GM23338 (cell line): Measurements from ENCODE around the gene PRDM2. TPM values are rescaled to one million over a fixed set of nuclear protein-coding genes. Genes with fewer than 3 reads are reported as not detected.
"Not testable (repeated sequence)": the region's sequence is repeated elsewhere in the genome, so short reads cannot be mapped to it uniquely, and the experiment has no call there.

Experiments used
- ATAC-seq: fragments of 200-7000 bp; cut with Tn5 transposase; 3 replicates; pipeline ENCODE4 v1.9.1; 2020
- DNase-seq: peaks from one replicate; pipeline ENCODE4 v3.0.0-alpha.2; 2015; ENCODE audit warnings: low spot score
- H2AFZ ChIP-seq: fragments of 200-600 bp; sonication (generic); 2 replicates; pipeline ENCODE4 v1.8.0; 2016; ENCODE audit warnings: antibody characterized with exemption, mild to moderate bottlenecking, moderate library complexity
- H3F3A ChIP-seq: fragments of 200-600 bp; sonication (generic); replicated peaks from 2 replicates; pipeline ENCODE4 v1.8.0; 2017; ENCODE audit warnings: antibody characterized with exemption, mixed run types, low read depth
- H3K27ac ChIP-seq: fragments of 200-600 bp; sonication (generic); 2 replicates; pipeline ENCODE4 v1.6.1; 2016; ENCODE audit warnings: low read depth
- H3K27me3 ChIP-seq: fragments of 200-600 bp; sonication (generic); 2 replicates; pipeline ENCODE4 v1.8.0; 2016; ENCODE audit warnings: mild to moderate bottlenecking, mixed run types, moderate library complexity; ENCODE audit not compliant: insufficient read depth
- H3K36me3 ChIP-seq: fragments of 200-600 bp; sonication (generic); 2 replicates; pipeline ENCODE4 v1.8.0; 2016; ENCODE audit warnings: mild to moderate bottlenecking; ENCODE audit not compliant: insufficient read depth
- H3K4me1 ChIP-seq: fragments of 200-600 bp; sonication (generic); 2 replicates; pipeline ENCODE4 v1.8.0; 2016; ENCODE audit warnings: mild to moderate bottlenecking, moderate library complexity; ENCODE audit not compliant: insufficient read depth
- H3K4me2 ChIP-seq: fragments of 200-600 bp; sonication (generic); 2 replicates; pipeline ENCODE4 v1.7.1; 2017; ENCODE audit warnings: mixed run types
- H3K4me3 ChIP-seq: fragments of 200-600 bp; sonication (generic); 2 replicates; pipeline ENCODE4 v1.6.1; 2016; ENCODE audit warnings: mixed run types
- H3K79me2 ChIP-seq: fragments of 200-600 bp; sonication (generic); replicated peaks from 2 replicates; pipeline ENCODE4 v1.8.0; 2017; ENCODE audit warnings: mild to moderate bottlenecking; ENCODE audit not compliant: insufficient read depth
- H3K9me2 ChIP-seq: fragments of 200-600 bp; sonication (generic); 2 replicates; pipeline ENCODE4 v1.8.0; 2017; ENCODE audit not compliant: insufficient read depth
- H4K20me1 ChIP-seq: fragments of 200-600 bp; sonication (generic); replicated peaks from 2 replicates; pipeline ENCODE4 v1.8.0; 2017; ENCODE audit warnings: mild to moderate bottlenecking; ENCODE audit not compliant: insufficient read depth
- H3K27ac Mint-ChIP-seq: 2 replicates; pipeline ENCODE4 v1.8.0; 2020; ENCODE audit warnings: inconsistent platforms, mild to moderate bottlenecking, moderate library complexity, mixed read lengths
- H3K27me3 Mint-ChIP-seq: 3 replicates; pipeline ENCODE4 v1.8.0; 2022; ENCODE audit warnings: low read depth, mild to moderate bottlenecking, moderate library complexity, mixed read lengths, inconsistent platforms; ENCODE audit not compliant: insufficient read depth, poor library complexity
- H3K36me3 Mint-ChIP-seq: 3 replicates; pipeline ENCODE4 v1.8.0; 2021; ENCODE audit warnings: low read depth, mild to moderate bottlenecking, inconsistent platforms, moderate library complexity, mixed read lengths
- H3K4me1 Mint-ChIP-seq: 3 replicates; pipeline ENCODE4 v1.8.0; 2020; ENCODE audit warnings: mild to moderate bottlenecking, inconsistent platforms, mixed read lengths
- H3K4me3 Mint-ChIP-seq: 3 replicates; pipeline ENCODE4 v1.8.0; 2021; ENCODE audit warnings: moderate library complexity, mild to moderate bottlenecking, inconsistent platforms, mixed read lengths
- H3K9me3 Mint-ChIP-seq: 3 replicates; pipeline ENCODE4 v1.8.0; 2020; ENCODE audit warnings: moderate library complexity, mild to moderate bottlenecking, inconsistent platforms, mixed read lengths
- CREB1 ChIP-seq: fragments of 250-450 bp; sonication (Bioruptor Pico); IDR thresholded peaks from 2 replicates; pipeline ENCODE4 v1.5.0; 2020; ENCODE audit warnings: low read depth, mild to moderate bottlenecking, moderate library complexity
- CTCF ChIP-seq, 2 experiments: fragments of 200-600 bp in 1 of 2; sonication (generic) in 1 of 2; conservative IDR thresholded peaks; 2 replicates each; pipeline versions ENCODE4 v1.5.1 to v1.6.1; 2016 to 2017; ENCODE audit warnings: antibody characterized with exemption in 2 of 2, low read depth in 2 of 2, mild to moderate bottlenecking in 2 of 2, moderate library complexity in 1 of 2
- ETS1 ChIP-seq: IDR thresholded peaks from 2 replicates; pipeline ENCODE4 v1.6.1; 2016; ENCODE audit warnings: antibody characterized with exemption
- EZH2 ChIP-seq: fragments of 200-600 bp; sonication (generic); IDR thresholded peaks from one replicate; pipeline ENCODE4 v1.8.0; 2017; ENCODE audit warnings: antibody characterized with exemption, mild to moderate bottlenecking, low read depth; ENCODE audit not compliant: unreplicated experiment
- EZH2phosphoT487 ChIP-seq: fragments of 200-600 bp; sonication (generic); IDR thresholded peaks from one replicate; pipeline ENCODE4 v1.8.1; 2018; ENCODE audit warnings: antibody characterized with exemption; ENCODE audit not compliant: unreplicated experiment
- REST ChIP-seq: IDR thresholded peaks from one replicate; pipeline ENCODE4 v1.6.1; 2018; ENCODE audit warnings: antibody characterized with exemption; ENCODE audit not compliant: unreplicated experiment
- ZNF331 ChIP-seq: fragments of 250-450 bp; sonication (Bioruptor Pico); IDR thresholded peaks from 2 replicates; pipeline ENCODE4 v1.5.0; 2020; ENCODE audit warnings: low read depth, mild to moderate bottlenecking, moderate library complexity
- ZNF462 ChIP-seq: fragments of 250-450 bp; sonication (Bioruptor Pico); IDR thresholded peaks from 2 replicates; pipeline ENCODE4 v1.5.0; 2020; ENCODE audit warnings: mild to moderate bottlenecking, moderate library complexity
- polyA plus RNA-seq: library from polyadenylated mRNA; unstranded; fragments of >200 nt; fragmentation: Nextera tagmentation; extraction: Ambion mirVana; gene quantifications from 2 replicates; pipeline ENCODE4 v1.2.1, GENCODE V29; 2016
- total RNA-seq: library from RNA; depleted of rRNA; stranded (reverse); fragments of >200 nt; shearing (Covaris generic); gene quantifications from 2 replicates; pipeline ENCODE4 v1.2.3, GENCODE V29; 2014

PRDM2 gene
- total and polyA plus RNA-seq, 2 experiments from 2014 or later, result 11.6 to 28.3 TPM

GRCh38 chr1:13714851-13715250 is 14.9 kb downstream of the PRDM2 start:
- H3K27ac Mint-ChIP-seq, result no peak overlapping the region
- Histone ChIP-seq H2AFZ (no peak overlapping the region), H3K27ac (no peak overlapping the region), H3F3A (no peaks in the 10 kb centered on the region), H3K4me3 (no peak overlapping the region), H3K4me1 (no peaks in the 10 kb centered on the region), H3K4me2 (no peak overlapping the region), H3K27me3 (peaks cover 19% of the 10 kb centered on the region), H3K9me2 (no peaks in the 10 kb centered on the region), H3K79me2 (peaks cover 34% of the 10 kb centered on the region), H3K36me3 (no peaks in the 10 kb centered on the region), H4K20me1 (peaks cover 29% of the 10 kb centered on the region; the same call in 1 of the 2 replicates)
- ATAC-seq, result no peak
- no peaks in the 10 kb centered on the region for H3K9me3 Mint-ChIP-seq
- no peak overlapping the region for H3K4me3 Mint-ChIP-seq
- DNase-seq, result peak; percentile 18
- H3K27me3 Mint-ChIP-seq, result peaks cover 8% of the 10 kb centered on the region
- no peak for TF ChIP-seq ETS1
- no peak for TF ChIP-seq EZH2phosphoT487
- peak in 1 of 2 experiments; percentile 57; a peak in 2 of 4 replicates for TF ChIP-seq CTCF (conservative IDR thresholded peaks at IDR 0.05; ENCODE audit: low read depth in 2 of 2)
- no peak for TF ChIP-seq CREB1
- TF ChIP-seq ZNF331, result no peak
- TF ChIP-seq EZH2, result no peak
- no peak for TF ChIP-seq REST
- TF ChIP-seq ZNF462 (CRISPR knock-in tag), result no peak
- no peaks in the 10 kb centered on the region for H3K36me3 Mint-ChIP-seq
- 0 out of 3 replicates have a peak, but pooled peaks cover 2% of the 10 kb centered on the region for H3K4me1 Mint-ChIP-seq

- not testable (repeated sequence) for H3K36me3 ChIP-seq, H3K27ac Mint-ChIP-seq, H3K4me3 Mint-ChIP-seq, H3K9me2 ChIP-seq, H3K4me1 ChIP-seq, H2AFZ ChIP-seq, H3K4me2 ChIP-seq, ATAC-seq, H3K9me3 Mint-ChIP-seq, DNase-seq, H3K27me3 Mint-ChIP-seq, H3K27ac ChIP-seq, H3K4me3 ChIP-seq, H3K36me3 Mint-ChIP-seq, H3F3A ChIP-seq, H3K4me1 Mint-ChIP-seq
- Histone ChIP-seq H3K27me3 (peaks cover 28% of the 10 kb centered on the region), H4K20me1 (peaks cover 33% of the 10 kb centered on the region; the same call in 1 of the 2 replicates), H3K79me2 (peaks cover 35% of the 10 kb centered on the region)
Observed at GRCh38 chr1:13715616-13716287, 15.8 kb downstream of the PRDM2 start.
